ENCODE data around the gene KNSTRN.

GRCh38 chr15:40363611-40364010, 18.9 kb upstream of the KNSTRN start:
- TF ChIP-seq CTCF (conservative IDR thresholded peaks at IDR 0.05) (no peak), ZFX (IDR thresholded peaks at IDR 0.05) (no peak)
